H1 (cell line): ENCODE results near the gene ASPRV1. TPM values are rescaled to one million over a fixed set of nuclear protein-coding genes. Genes with fewer than 3 reads are reported as not detected.

Experiments used
- polyA plus RNA-seq, 7 experiments: library from polyadenylated mRNA; depleted of rRNA in 3 of 7; stranded (reverse) in 5 of 7; unstranded in 2 of 7; fragments of >200 nt in 5 of 7; fragments of 200-250 nt in 2 of 7; gene quantifications; 1 replicate in 5 of 7; 2 replicates in 1 of 7; 4 replicates in 1 of 7; pipeline versions ENCODE4 v1.2.1 to v1.2.3, GENCODE V29; 2011 to 2013; ENCODE audit warnings: missing spikeins in 2 of 7, mixed read lengths in 2 of 7
- total RNA-seq: library from RNA; stranded (reverse); fragmentation: NEBNext Ultra II Directional; extraction: Animal tissue kit (Norgen Biotek cat#: 25700); gene quantifications from 2 replicates; pipeline ENCODE4 v1.2.1, GENCODE V29; 2021
- TF ChIP-seq, protein P1 (sequence below): fragments of 300-600 bp; sonication (generic); IDR thresholded peaks from 2 replicates; pipeline ENCODE4 v1.7.1; 2012; ENCODE audit warnings: low read length, moderate library complexity, mild to moderate bottlenecking, inconsistent platforms; ENCODE audit not compliant: insufficient replicate concordance

ASPRV1 gene
- total and polyA plus RNA-seq, 2 of the 8 experiments (the other 6 are each of a cell fraction or from before 2014, with no cell fraction given): 0.59 to 0.95 TPM

DNA sequence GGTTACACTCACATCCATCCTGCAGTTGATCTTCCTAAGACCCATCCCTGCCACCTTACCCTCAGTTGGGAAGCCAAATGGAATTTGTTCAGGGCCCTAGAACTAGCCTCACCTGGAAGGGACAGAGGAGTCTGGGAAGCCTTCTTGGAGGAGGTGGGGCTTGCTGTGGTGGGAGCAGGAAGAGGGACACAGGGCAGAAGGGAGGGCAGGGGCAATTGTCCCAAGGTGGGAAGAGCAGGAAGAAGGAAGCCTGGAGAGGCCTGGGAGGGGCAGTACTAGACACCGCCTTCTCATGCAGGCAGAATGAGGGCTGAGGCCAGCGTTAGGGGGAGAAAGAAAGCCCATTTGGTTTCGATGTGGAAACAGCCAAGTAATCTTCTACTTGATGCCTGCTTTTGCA lies 34.1 kb upstream of the ASPRV1 start (continued):
- TF ChIP-seq, protein P1, sequence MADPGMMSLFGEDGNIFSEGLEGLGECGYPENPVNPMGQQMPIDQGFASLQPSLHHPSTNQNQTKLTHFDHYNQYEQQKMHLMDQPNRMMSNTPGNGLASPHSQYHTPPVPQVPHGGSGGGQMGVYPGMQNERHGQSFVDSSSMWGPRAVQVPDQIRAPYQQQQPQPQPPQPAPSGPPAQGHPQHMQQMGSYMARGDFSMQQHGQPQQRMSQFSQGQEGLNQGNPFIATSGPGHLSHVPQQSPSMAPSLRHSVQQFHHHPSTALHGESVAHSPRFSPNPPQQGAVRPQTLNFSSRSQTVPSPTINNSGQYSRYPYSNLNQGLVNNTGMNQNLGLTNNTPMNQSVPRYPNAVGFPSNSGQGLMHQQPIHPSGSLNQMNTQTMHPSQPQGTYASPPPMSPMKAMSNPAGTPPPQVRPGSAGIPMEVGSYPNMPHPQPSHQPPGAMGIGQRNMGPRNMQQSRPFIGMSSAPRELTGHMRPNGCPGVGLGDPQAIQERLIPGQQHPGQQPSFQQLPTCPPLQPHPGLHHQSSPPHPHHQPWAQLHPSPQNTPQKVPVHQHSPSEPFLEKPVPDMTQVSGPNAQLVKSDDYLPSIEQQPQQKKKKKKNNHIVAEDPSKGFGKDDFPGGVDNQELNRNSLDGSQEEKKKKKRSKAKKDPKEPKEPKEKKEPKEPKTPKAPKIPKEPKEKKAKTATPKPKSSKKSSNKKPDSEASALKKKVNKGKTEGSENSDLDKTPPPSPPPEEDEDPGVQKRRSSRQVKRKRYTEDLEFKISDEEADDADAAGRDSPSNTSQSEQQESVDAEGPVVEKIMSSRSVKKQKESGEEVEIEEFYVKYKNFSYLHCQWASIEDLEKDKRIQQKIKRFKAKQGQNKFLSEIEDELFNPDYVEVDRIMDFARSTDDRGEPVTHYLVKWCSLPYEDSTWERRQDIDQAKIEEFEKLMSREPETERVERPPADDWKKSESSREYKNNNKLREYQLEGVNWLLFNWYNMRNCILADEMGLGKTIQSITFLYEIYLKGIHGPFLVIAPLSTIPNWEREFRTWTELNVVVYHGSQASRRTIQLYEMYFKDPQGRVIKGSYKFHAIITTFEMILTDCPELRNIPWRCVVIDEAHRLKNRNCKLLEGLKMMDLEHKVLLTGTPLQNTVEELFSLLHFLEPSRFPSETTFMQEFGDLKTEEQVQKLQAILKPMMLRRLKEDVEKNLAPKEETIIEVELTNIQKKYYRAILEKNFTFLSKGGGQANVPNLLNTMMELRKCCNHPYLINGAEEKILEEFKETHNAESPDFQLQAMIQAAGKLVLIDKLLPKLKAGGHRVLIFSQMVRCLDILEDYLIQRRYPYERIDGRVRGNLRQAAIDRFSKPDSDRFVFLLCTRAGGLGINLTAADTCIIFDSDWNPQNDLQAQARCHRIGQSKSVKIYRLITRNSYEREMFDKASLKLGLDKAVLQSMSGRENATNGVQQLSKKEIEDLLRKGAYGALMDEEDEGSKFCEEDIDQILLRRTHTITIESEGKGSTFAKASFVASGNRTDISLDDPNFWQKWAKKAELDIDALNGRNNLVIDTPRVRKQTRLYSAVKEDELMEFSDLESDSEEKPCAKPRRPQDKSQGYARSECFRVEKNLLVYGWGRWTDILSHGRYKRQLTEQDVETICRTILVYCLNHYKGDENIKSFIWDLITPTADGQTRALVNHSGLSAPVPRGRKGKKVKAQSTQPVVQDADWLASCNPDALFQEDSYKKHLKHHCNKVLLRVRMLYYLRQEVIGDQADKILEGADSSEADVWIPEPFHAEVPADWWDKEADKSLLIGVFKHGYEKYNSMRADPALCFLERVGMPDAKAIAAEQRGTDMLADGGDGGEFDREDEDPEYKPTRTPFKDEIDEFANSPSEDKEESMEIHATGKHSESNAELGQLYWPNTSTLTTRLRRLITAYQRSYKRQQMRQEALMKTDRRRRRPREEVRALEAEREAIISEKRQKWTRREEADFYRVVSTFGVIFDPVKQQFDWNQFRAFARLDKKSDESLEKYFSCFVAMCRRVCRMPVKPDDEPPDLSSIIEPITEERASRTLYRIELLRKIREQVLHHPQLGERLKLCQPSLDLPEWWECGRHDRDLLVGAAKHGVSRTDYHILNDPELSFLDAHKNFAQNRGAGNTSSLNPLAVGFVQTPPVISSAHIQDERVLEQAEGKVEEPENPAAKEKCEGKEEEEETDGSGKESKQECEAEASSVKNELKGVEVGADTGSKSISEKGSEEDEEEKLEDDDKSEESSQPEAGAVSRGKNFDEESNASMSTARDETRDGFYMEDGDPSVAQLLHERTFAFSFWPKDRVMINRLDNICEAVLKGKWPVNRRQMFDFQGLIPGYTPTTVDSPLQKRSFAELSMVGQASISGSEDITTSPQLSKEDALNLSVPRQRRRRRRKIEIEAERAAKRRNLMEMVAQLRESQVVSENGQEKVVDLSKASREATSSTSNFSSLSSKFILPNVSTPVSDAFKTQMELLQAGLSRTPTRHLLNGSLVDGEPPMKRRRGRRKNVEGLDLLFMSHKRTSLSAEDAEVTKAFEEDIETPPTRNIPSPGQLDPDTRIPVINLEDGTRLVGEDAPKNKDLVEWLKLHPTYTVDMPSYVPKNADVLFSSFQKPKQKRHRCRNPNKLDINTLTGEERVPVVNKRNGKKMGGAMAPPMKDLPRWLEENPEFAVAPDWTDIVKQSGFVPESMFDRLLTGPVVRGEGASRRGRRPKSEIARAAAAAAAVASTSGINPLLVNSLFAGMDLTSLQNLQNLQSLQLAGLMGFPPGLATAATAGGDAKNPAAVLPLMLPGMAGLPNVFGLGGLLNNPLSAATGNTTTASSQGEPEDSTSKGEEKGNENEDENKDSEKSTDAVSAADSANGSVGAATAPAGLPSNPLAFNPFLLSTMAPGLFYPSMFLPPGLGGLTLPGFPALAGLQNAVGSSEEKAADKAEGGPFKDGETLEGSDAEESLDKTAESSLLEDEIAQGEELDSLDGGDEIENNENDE: no peak
